Spleen (tissue), 11 donors: Measurements from ENCODE around the gene PDE4D. TPM values are rescaled to one million over a fixed set of nuclear protein-coding genes. Genes with fewer than 3 reads are reported as not detected.

Experiments used
- DNase-seq: peaks from one replicate; pipeline ENCODE4 v3.0.0-alpha.2; 2020
- H3K27ac ChIP-seq, 8 donors: fragments of 200-600 bp; sonication (generic) in 7 of 8; 1 replicate in 4 of 8; 2 replicates in 4 of 8; pipeline versions ENCODE4 v1.5.0 to v1.8.0; 2016 to 2021; ENCODE audit warnings: inconsistent platforms in 4 of 8, mild to moderate bottlenecking in 4 of 8, moderate library complexity in 1 of 8
- H3K27me3 ChIP-seq, 7 donors: fragments of 200-600 bp; sonication (generic) in 6 of 7; replicated peaks in 1 of 7; 1 replicate in 4 of 7; 2 replicates in 3 of 7; pipeline versions ENCODE4 v1.5.0 to v1.8.0; 2016 to 2021; ENCODE audit warnings: inconsistent platforms in 3 of 7, mild to moderate bottlenecking in 1 of 7
- H3K36me3 ChIP-seq, 6 donors: fragments of 200-600 bp; sonication (generic) in 5 of 6; 1 replicate in 4 of 6; 2 replicates in 2 of 6; pipeline versions ENCODE4 v1.5.0 to v1.8.0; 2016 to 2021; ENCODE audit warnings: inconsistent platforms in 2 of 6
- H3K4me1 ChIP-seq, 6 donors: fragments of 200-600 bp; sonication (generic) in 5 of 6; 1 replicate in 3 of 6; 2 replicates in 3 of 6; pipeline versions ENCODE4 v1.5.0 to v1.8.0; 2016 to 2021; ENCODE audit warnings: inconsistent platforms in 3 of 6
- H3K4me3 ChIP-seq, 8 donors: fragments of 200-600 bp; sonication (generic) in 7 of 8; 1 replicate in 4 of 8; 2 replicates in 4 of 8; pipeline versions ENCODE4 v1.5.0 to v1.8.0; 2016 to 2021; ENCODE audit warnings: inconsistent platforms in 4 of 8, mild to moderate bottlenecking in 4 of 8, moderate library complexity in 2 of 8
- H3K9me3 ChIP-seq, 8 donors: fragments of 200-600 bp; sonication (generic) in 7 of 8; 1 replicate in 4 of 8; 2 replicates in 4 of 8; pipeline versions ENCODE4 v1.5.0 to v1.8.0; 2016 to 2021; ENCODE audit warnings: inconsistent platforms in 4 of 8
- POLR2A ChIP-seq, 3 donors: fragments of 450-650 bp; IDR thresholded peaks; one replicate each; pipeline ENCODE4 v1.5.1; 2017; ENCODE audit warnings: antibody characterized with exemption in 3 of 3, mild to moderate bottlenecking in 1 of 3
- POLR2AphosphoS5 ChIP-seq, 3 donors: sonication (generic); formaldehyde crosslinking; IDR thresholded peaks; one replicate each; pipeline ENCODE4 v1.5.1; 2017; ENCODE audit warnings: antibody characterized with exemption in 3 of 3
- WGBS, 5 donors: extraction: QIAGEN DNeasy Blood & Tissue Kit in 3 of 5; methylation state at CpG; one replicate each; pipeline versions ENCODE4 v1.1.5 to v1.1.7; 2013 to 2018; 5-methylcytosine and 5-hydroxymethylcytosine counted together
- intact Hi-C: fragments of 100-400 bp; cut with DNase I; formaldehyde crosslinking; loops from one replicate; pipeline ENCODE4 v1.15.0; 2023; ENCODE audit warnings: low total_unique reads
- polyA plus RNA-seq, 3 donors: library from polyadenylated mRNA; stranded (reverse); fragments of 200-250 nt; gene quantifications; one replicate each; pipeline ENCODE4 v1.2.1, GENCODE V29; 2013
- total RNA-seq, 7 donors: library from RNA; depleted of rRNA in 3 of 7; stranded (reverse); fragments of >200 nt in 3 of 7; fragmentation: NEBNext Ultra II Directional in 4 of 7; extraction: Animal tissue kit (Norgen Biotek cat#: 25700) in 4 of 7; gene quantifications; one replicate each; pipeline versions ENCODE4 v1.1.0 to v1.2.1, GENCODE V29; 2016 to 2021
- TF ChIP-seq, protein P1 (sequence below), 11 experiments: fragments of 200-600 bp in 7 of 11; fragments of 450-650 bp in 4 of 11; sonication (generic) in 4 of 11; IDR thresholded peaks in 8 of 11; conservative IDR thresholded peaks in 3 of 11; 1 replicate in 7 of 11; 2 replicates in 4 of 11; pipeline versions ENCODE4 v1.4.0 to v1.8.0; 2016 to 2021; ENCODE audit warnings: antibody characterized with exemption in 11 of 11, inconsistent platforms in 4 of 11, mild to moderate bottlenecking in 1 of 11
- donor health status: healthy with polysubstance abuse.
- donor health status: DM: no; HTN: no; CAD: no; lungs with moderate emphysema.
- donor health status: DM: no; HTN: no; CAD: no.
- donor health status: Bipolar disorder and iron deficiency.
- donor health status: healthy.
- donor health status: DM: no; HTN: no; CAD: no.
- donor health status: DM: yes; HTN: yes; CAD: no.

Gene PDE4D
- total and polyA plus RNA-seq, 10 donors: 0.88 to 51.8 (median 18.2) TPM

DNA sequence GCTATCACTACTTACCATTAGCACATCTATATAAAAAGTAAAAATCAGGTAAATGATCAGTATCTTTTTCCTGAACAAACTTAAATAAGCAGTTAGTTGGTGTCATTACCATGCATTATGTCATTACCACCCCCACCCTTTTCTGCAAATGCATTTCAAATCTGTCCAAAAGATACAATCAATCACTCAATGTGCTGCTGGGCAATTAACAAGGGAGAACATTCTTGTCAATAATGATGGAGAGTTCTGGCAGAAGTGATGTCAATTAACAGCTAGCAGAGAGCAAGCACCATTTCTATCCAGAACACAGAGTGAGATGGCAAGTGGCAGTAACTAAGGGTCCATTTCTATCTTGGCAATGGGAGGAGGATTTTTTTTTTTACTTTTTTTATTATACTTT lies 3.5 kb upstream of the PDE4D start:
- Histone ChIP-seq H3K4me3 (no peak overlapping the region), H3K4me1 (peaks cover 3 to 10% (median 8%) of the 10 kb centered on the region in 6 donors), H3K27ac (no peak overlapping the region), H3K27me3 (peaks cover 0 to 42% (median 21%) of the 10 kb centered on the region in 7 donors), H3K36me3 (no peaks in the 10 kb centered on the region), H3K9me3 (no peaks in the 10 kb centered on the region)
- DNase-seq: no peak
- TF ChIP-seq POLR2AphosphoS5 (IDR thresholded peaks at IDR 0.05) (no peak), POLR2A (IDR thresholded peaks at IDR 0.05) (no peak)
- TF ChIP-seq, protein P1, sequence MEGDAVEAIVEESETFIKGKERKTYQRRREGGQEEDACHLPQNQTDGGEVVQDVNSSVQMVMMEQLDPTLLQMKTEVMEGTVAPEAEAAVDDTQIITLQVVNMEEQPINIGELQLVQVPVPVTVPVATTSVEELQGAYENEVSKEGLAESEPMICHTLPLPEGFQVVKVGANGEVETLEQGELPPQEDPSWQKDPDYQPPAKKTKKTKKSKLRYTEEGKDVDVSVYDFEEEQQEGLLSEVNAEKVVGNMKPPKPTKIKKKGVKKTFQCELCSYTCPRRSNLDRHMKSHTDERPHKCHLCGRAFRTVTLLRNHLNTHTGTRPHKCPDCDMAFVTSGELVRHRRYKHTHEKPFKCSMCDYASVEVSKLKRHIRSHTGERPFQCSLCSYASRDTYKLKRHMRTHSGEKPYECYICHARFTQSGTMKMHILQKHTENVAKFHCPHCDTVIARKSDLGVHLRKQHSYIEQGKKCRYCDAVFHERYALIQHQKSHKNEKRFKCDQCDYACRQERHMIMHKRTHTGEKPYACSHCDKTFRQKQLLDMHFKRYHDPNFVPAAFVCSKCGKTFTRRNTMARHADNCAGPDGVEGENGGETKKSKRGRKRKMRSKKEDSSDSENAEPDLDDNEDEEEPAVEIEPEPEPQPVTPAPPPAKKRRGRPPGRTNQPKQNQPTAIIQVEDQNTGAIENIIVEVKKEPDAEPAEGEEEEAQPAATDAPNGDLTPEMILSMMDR (IDR thresholded peaks at IDR 0.05 in 8 of 11, conservative IDR thresholded peaks at IDR 0.05 in 3 of 11): no peak
- intact Hi-C loops: no loop called here

DNA sequence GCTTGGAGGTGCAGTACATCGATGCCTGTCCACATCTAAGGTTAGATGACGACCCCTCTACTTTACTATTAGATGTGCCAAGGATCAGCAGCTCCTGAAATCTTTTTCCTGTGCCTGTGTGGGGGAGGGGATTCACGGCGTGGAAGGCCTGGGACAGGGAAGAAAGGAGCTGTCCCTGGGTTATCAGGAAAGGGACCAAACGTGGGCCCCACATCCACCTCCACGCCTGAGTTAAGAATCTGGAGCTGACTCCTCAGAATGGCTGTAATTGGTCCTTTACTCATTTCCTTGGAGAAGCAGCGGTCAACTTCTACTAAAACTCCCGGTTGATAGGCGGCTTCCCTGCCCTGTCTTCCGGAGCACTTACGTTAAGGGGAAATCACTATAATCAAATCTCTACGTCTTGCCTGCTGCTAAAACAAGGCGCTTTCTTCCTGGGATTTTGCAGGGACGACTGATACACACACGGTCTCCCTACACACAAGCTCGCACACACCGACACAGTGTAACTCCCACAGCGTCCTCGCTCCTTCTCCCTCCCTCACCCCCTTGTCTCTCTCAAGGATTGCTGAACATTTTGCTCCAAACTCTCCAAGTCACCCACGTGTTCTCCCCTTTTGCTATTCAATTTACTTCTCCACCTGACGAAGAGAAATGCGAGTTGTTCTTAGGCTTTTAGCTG lies 1.4 kb downstream of the PDE4D start:
- no peak for TF ChIP-seq POLR2A (IDR thresholded peaks at IDR 0.05)
- TF ChIP-seq, protein P1 (IDR thresholded peaks at IDR 0.05 in 8 of 11, conservative IDR thresholded peaks at IDR 0.05 in 3 of 11): no peak
- no peak for TF ChIP-seq POLR2AphosphoS5 (IDR thresholded peaks at IDR 0.05)
- no peak overlapping the region for H3K4me3 ChIP-seq
- intact Hi-C loops: no loop called here
- 7 to 18% (median 13%) methylated on average over 22 of the region's 22 CpGs for WGBS, 5 donors
- no peak for DNase-seq
- H3K36me3 ChIP-seq: no peaks in the 10 kb centered on the region
- H3K9me3 ChIP-seq: no peaks in the 10 kb centered on the region
- H3K27ac ChIP-seq: no peak overlapping the region
- peaks cover 3 to 10% (median 8%) of the 10 kb centered on the region in 6 donors for H3K4me1 ChIP-seq
- peaks cover 0 to 49% (median 33%) of the 10 kb centered on the region in 7 donors for H3K27me3 ChIP-seq

DNA sequence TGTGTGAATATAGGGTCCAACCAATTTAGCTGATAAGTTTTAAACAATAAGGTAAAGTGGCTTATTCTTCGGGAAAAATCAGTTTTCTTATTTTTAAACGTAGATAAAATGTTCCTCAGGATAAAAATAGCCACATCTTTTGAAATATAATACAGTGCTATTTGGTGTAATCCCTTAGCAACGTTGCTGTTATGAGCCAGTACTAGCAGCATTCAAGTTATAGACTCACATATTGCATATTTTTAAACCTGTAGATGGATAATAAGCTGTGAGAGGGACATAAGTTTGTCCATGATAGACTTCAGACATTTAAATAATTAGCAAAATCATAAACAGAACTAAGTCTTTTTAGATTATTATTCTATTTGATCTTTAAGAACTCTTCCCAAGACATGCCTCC lies 6.3 kb downstream of the PDE4D start:
- no peaks in the 10 kb centered on the region for H3K4me1 ChIP-seq
- peaks cover 0 to 13% (median 6%) of the 10 kb centered on the region in 7 donors for H3K27me3 ChIP-seq
- intact Hi-C loops: no loop called here
- 71 to 83% (median 77%) methylated on average over 3 of the region's 3 CpGs for WGBS, 5 donors
- no peak overlapping the region for H3K27ac ChIP-seq
- no peak overlapping the region for H3K4me3 ChIP-seq
- TF ChIP-seq, protein P1 (IDR thresholded peaks at IDR 0.05 in 8 of 11, conservative IDR thresholded peaks at IDR 0.05 in 3 of 11): no peak
- TF ChIP-seq POLR2AphosphoS5 (IDR thresholded peaks at IDR 0.05) (no peak), POLR2A (IDR thresholded peaks at IDR 0.05) (no peak)
- H3K9me3 ChIP-seq: no peaks in the 10 kb centered on the region
- H3K36me3 ChIP-seq: no peaks in the 10 kb centered on the region
- no peak for DNase-seq

DNA sequence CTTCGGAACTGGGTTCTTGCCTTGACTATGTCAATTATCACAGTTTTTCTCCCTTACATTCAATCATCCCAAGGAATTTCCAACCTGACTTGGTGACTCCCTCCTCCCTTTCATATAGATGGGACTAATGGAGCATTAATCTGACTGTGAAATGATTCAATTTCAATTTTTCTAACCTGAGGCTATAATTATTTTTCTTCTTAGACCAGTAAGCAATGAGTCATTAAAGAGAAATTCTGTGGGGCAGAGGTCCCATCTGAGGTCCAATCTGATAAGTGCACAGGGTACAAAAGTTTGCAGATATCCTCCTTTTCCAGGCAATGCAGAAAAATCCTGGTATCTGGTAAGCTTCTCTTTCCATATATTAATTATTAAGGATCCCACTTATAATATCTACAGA lies 18.9 kb downstream of the PDE4D start:
- TF ChIP-seq, protein P1 (IDR thresholded peaks at IDR 0.05 in 8 of 11, conservative IDR thresholded peaks at IDR 0.05 in 3 of 11): no peak
- TF ChIP-seq POLR2AphosphoS5 (IDR thresholded peaks at IDR 0.05) (no peak), POLR2A (IDR thresholded peaks at IDR 0.05) (no peak)
- intact Hi-C loops: no loop called here
- H3K4me1 ChIP-seq: no peaks in the 10 kb centered on the region
- DNase-seq: no peak
- H3K27ac ChIP-seq: no peak overlapping the region
- 92 to 100% (median 96%) methylated on average over 1 of the region's 1 CpG for WGBS, 5 donors
- H3K36me3 ChIP-seq: no peaks in the 10 kb centered on the region
- H3K27me3 ChIP-seq: no peaks in the 10 kb centered on the region
- no peaks in the 10 kb centered on the region for H3K9me3 ChIP-seq
- no peak overlapping the region for H3K4me3 ChIP-seq
